Measurements from ENCODE around the gene SLC25A4. TPM values are rescaled to one million over a fixed set of nuclear protein-coding genes. Genes with fewer than 3 reads are reported as not detected.

SLC25A4 gene
- total and polyA plus RNA-seq, 2 donors (not counting 3 experiments of a cell fraction or from before 2014, with no cell fraction given): 13.5 to 13.7 TPM

DNA sequence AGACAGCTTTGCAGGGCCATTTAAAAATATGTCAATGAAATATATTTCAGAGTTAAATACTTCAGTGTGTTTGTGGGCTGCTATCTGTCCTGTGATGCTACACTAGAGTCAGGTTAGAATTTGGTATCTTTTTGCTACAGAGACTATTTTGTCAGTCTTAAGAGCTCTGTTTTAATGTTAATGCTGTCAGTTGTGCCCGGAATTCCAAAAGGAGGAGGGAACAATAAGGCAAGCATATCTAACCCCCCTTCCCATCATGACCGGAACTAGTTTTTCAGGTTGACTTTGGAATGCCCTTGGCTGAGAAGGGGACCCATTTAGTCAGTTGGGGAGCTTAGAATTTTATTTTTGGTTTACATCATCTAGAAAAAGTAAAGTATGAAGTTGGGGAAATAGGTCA is 34.9 kb upstream of the SLC25A4 start:
- intact Hi-C loops (cut with micrococcal nuclease): no loop called here
- FAIRE-seq (no peak), DNase-seq (ENCODE audit: low read depth, low spot score) (no peak)
- no peak overlapping the region for H3K27ac ChIP-seq (ENCODE audit: insufficient read depth, low read depth, low read length)
- CTCF ChIA-PET: interaction anchor here (0.7 to 3.7 kb wide), 4 partner anchors 11 to 363 kb away, joined by 3 to 26 read pairs (median 5); no protein-coding TSS in a partner anchor
- POLR2A ChIA-PET: no interaction called here
- no peaks in the 10 kb centered on the region for H4K20me1 ChIP-seq (replicated peaks; ENCODE audit: control insufficient read depth, extremely low read depth, insufficient read depth, low read length)
- TF ChIP-seq, protein P1, sequence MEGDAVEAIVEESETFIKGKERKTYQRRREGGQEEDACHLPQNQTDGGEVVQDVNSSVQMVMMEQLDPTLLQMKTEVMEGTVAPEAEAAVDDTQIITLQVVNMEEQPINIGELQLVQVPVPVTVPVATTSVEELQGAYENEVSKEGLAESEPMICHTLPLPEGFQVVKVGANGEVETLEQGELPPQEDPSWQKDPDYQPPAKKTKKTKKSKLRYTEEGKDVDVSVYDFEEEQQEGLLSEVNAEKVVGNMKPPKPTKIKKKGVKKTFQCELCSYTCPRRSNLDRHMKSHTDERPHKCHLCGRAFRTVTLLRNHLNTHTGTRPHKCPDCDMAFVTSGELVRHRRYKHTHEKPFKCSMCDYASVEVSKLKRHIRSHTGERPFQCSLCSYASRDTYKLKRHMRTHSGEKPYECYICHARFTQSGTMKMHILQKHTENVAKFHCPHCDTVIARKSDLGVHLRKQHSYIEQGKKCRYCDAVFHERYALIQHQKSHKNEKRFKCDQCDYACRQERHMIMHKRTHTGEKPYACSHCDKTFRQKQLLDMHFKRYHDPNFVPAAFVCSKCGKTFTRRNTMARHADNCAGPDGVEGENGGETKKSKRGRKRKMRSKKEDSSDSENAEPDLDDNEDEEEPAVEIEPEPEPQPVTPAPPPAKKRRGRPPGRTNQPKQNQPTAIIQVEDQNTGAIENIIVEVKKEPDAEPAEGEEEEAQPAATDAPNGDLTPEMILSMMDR (IDR thresholded peaks at IDR 0.05; ENCODE audit: extremely low read depth in 1 of 2, insufficient read depth in 1 of 2, low read depth in 1 of 2, low read length in 2 of 2): no peak
- no peak for TF ChIP-seq MYC (IDR thresholded peaks at IDR 0.05; ENCODE audit: low read depth, low read length)
- no peak for TF ChIP-seq POLR2AphosphoS5 (IDR thresholded peaks at IDR 0.05; ENCODE audit: insufficient read depth, low read depth, low read length)
- TF ChIP-seq MAX (IDR thresholded peaks at IDR 0.05; ENCODE audit: insufficient read depth, insufficient read length): no peak
- no peak for TF ChIP-seq JUN (IDR thresholded peaks at IDR 0.05; ENCODE audit: borderline replicate concordance, insufficient read depth, insufficient read length, low read depth)
- no peak for TF ChIP-seq EZH2 (IDR thresholded peaks at IDR 0.05; ENCODE audit: borderline replicate concordance, low read depth, low read length, severe bottlenecking)
- no peak for TF ChIP-seq FOS (IDR thresholded peaks at IDR 0.05; ENCODE audit: borderline replicate concordance, insufficient read depth, low read length)
- TF ChIP-seq POLR2A (IDR thresholded peaks at IDR 0.05; ENCODE audit: low read depth, low read length): no peak
- TF ChIP-seq GATA2 (IDR thresholded peaks at IDR 0.05; ENCODE audit: insufficient read depth, insufficient read length, low read depth, low read length): no peak
- no peak overlapping the region for H3K9ac ChIP-seq (replicated peaks; ENCODE audit: extremely low read depth, insufficient read depth, low read length)
- no peaks in the 10 kb centered on the region for H3K79me2 ChIP-seq (ENCODE audit: control insufficient read depth, insufficient read depth, low read length)
- dilution Hi-C loops (cut with MboI; ENCODE audit: extremely low pct_ligation_motif_present, low sequenced_read_pairs): no loop called here
- H3K9me3 ChIP-seq (replicated peaks; ENCODE audit: control insufficient read depth, insufficient read depth, low read length): no peaks in the 10 kb centered on the region
- no TSS peak for BruUV-seq (replicated peaks)
- H3K36me3 ChIP-seq (ENCODE audit: control insufficient read depth in 2 of 2, extremely low read depth in 1 of 2, insufficient read depth in 2 of 2, low read length in 2 of 2): no peaks in the 10 kb centered on the region
- no peak overlapping the region for H3K4me3 ChIP-seq (replicated peaks in 1 of 3; ENCODE audit: insufficient read depth in 1 of 3, low read depth in 1 of 3, low read length in 3 of 3)
- no peak overlapping the region for H2AFZ ChIP-seq (ENCODE audit: low read depth, low read length)
- no peak overlapping the region for H3K4me2 ChIP-seq (ENCODE audit: insufficient read depth, low read length)
- H3K4me1 ChIP-seq (ENCODE audit: control insufficient read depth, extremely low read depth, insufficient read depth, low read length): peaks cover 9% of the 10 kb centered on the region
- H3K27me3 ChIP-seq (ENCODE audit: control insufficient read depth in 2 of 2, insufficient read depth in 2 of 2, low read length in 2 of 2): peaks cover 0 to 2% of the 10 kb centered on the region in 2 experiments
- H3K9me1 ChIP-seq (replicated peaks; ENCODE audit: control insufficient read depth, extremely low read depth, insufficient read depth, low read length): no peaks in the 10 kb centered on the region

All from endothelial cell of umbilical vein (primary cell).